HG03457 (cell line): ENCODE data around the gene DTD1.

Source experiments
- ATAC-seq: cut with Tn5 transposase; IDR thresholded peaks from one replicate; pipeline ENCODE4 v1.9.1; 2021; ENCODE audit warnings: moderate number of reproducible peaks; ENCODE audit not compliant: unreplicated experiment

The DTD1 gene

DNA sequence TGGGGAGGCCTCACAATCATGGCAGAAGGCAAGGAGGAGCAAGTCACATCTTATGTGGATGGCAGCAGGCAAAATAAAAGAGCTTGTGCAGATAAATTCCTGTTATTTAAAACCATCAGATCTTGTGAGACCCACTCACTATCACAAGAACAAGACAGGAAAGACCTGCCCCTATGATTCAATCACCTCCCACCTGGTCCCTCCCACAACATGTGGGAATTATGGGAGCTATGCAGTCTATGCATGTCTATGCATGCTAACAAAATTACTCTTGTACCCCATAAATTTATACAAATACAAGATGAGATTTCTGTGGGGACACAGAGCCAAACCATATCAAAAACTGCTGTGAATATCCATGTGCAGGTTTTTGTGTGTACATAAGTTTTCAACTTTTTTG, 200.2 kb downstream of the DTD1 start:
- ATAC-seq: no peak

DNA sequence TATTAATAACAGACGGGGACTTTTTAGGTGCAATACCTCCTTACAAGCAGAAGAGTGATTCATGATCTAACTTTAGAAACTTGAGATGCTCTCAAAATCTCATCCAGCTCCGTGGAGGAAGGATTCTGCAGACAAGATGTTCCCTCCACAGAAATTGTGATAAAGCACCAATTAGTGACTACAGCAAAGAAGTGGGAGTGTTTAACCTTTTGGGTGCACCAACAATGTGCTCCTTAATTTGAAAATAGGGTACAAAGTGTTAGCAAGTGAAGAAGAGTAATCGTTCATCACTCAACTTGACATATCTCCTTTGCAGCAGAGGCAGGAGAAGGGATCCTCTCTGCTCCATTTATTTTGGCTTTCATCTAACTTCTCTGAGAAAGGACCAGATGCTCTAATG, 202.9 kb downstream of the DTD1 start:
- ATAC-seq: no peak

DNA sequence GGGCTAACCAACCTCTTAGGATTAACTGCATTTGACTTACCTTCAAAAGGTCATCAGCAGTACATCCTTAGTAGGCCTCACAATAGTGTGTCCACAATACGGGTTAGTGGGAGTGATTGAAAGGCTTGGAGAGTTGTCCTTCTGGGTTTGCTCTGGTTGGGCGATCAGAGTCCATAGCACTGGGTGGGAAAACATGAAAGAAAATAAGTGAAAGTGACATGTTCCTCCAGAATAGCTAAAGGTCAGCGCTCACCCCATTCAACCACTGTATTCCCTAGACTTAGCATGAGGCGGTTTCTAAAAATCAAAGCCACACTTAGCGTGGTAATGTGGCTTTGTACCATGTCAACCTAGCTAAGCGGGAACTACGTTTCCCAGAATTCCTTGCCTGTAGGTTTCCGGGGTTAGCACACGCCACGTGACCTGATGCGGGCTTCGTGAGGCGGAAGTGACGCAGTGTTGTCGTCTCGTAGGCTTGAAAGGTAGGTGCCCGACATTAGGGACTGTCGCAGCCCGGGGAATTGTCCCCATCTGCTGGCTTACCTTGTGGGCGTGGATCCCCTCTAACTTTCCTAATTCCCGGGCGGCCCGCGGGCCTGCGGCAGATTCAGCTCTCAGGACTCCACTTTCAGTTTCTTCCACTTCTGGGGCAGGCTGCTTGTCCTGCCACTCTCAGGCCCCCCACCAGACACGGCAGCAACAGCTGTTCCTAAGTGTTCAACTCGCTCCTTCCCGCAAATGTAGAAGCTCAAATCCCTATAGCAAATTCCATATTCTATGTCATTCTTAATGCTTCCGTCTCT, 206.0 kb downstream of the DTD1 start:
- ATAC-seq: peak; percentile 95

DNA sequence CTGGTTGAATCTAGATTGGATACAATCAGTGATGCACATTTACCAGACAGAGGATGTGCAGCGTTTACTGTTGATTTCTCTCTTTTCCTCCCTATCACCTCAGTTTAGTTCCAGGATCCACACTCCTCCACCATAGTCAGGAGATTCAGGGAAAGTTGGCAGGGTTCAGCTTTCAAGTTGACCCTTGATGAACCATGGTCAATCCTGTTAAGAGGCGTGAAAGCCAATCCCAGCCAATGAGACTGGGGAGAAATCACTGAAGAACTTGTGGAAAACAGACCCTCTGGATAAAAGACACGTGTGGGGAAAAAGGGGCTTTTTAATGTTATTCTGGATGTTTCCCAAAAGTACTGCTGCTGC, 206.6 kb downstream of the DTD1 start:
- ATAC-seq: no peak

DNA sequence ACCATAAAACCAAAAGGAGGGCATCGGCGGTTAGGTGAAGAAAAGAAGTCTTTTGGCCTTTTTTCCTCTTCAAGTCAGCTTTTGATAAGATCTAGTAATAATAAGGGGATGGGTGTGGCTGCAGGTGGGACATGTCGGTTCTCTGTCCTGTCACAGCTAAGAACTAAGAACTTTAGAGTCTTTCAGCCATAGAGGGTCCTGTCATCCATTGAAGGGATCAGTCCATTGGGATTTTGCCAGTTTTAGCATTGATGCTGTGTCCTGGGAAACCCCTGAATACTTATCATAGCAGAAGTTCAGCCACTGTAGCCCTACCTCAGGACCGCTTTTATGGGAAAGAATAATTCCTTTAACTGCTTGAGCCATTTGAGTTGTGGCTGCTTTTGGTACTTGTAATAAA, 207.5 kb downstream of the DTD1 start:
- ATAC-seq: no peak

DNA sequence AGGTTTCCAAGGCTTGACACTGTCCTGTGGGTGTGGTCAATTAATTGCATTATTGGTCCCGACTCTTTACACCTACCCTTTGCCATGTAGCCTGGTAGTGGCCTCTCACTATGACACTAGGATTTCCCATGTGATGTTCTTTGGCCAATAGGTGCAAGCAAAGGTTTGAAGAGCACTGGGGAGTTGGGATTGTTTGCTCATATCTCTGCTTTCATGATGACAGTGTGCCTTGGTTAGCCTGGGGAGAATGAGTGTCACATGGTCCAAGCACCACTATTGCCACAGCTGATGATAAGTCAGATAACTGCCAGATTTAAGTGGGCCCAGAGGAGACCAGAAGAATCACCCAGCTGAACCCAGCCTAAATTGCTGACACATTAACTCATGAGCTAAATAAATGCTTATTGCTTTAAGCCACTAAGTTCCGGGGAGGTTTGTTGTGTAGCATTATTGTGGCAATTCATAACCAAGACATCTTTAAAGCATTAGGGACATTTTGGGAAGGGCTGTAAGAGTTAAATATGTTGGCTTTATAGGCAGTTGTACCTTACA, 208.5 kb downstream of the DTD1 start:
- ATAC-seq: no peak

DNA sequence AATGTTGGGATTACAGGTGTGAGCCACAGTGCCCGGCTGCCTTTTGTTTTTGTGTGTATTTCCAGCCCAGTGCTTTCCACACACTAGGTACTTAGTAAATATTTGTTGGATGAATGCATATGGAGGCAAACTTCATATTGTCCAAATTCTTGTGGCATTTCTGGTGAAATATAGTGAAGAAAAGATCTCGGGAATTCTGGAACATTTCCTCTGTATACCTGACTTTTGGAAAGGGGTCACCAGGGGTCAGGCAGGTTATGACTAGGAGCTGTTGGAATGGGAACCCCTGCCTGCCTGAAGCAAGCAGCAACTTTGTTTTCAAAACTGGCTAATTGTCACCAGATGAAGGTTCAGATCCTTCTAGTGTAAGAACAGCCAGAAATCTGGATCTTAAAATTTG, 213.7 kb downstream of the DTD1 start:
- ATAC-seq: no peak

DNA sequence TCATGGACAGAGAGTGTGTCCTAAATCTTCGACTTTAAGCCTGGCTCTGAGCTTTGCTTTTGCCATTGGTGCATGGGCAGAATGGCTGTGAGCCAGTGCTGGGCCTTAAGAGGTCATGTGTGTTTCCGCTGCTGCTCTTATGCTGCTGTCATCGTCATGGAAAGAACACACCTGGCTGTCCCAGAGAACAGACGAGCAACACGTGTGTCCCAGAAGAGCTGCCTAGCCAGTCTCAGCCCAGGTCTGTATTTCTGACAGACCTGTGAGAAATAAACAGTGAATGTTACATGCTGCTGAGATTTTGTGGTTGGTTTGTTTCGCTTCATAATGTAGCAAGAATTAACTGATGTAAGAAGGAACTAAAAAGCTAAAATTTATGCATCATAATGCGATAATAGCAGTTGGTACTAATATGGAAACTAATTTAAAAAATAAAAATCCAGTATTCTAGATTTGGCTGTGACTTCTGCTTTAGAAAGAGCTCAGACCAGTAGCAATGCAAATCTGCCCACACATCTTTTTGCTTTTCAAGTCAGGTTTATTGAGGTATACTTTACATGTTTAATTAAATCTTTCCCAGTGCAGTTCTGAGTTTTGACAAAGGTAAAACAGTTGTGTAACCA, 214.3 kb downstream of the DTD1 start:
- ATAC-seq: no peak

DNA sequence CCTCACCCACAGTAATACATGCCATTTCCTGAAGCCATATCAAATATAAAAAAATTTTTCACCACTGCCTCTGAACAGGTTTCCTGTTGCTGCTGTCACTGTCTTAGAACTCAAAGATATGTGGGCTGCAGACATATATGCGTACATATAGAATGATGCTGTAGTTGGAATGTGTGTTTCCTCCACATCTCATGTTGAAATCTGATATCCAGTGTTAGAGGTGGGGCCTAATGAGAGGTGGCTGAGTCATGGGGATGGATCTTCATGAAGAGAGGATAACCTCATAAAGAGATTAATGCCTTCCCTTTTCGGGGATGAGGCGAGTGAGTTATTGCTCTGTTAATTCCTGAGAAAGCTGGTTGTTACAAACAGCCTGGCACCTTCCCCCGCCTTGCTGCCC, 218.0 kb downstream of the DTD1 start:
- ATAC-seq: no peak

DNA sequence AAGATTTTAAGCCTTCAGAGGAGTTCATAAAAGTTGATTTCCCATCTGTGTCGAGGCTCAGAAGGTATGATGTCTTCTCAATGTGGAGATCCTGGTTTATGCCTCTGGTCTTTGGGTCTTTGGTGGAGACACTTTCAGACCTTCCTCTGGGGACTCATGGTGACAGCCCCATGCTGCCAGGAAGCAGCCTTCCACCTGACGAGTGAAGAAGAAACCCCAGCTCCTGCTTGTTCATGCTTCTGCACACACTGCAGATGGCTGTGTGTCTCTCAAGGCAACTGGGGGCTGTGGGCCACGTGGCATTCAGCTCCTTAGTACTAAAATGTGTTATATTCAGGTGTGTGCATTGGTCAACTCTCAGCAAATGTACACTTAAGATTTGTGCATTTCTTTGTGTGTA, 220.9 kb downstream of the DTD1 start:
- ATAC-seq: no peak

DNA sequence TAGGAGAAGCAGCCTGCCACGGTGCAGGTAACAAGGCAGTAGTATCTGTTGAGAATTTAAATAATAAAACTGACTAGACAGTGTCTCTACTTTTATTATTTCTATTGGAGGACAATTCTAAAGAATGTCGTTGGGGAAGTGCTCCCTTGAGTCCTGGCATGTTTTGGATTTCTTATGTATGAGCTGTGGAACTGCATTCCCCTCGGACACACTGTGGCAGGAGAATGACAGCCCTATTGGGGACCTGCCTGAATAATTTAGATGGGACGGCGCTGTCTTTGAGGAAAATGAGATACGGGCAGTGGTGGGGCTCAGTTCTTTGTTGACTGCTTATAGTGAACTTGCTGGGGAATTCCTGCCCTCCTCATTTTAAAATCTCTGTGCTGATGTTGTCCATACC, 223.3 kb downstream of the DTD1 start:
- ATAC-seq: no peak

DNA sequence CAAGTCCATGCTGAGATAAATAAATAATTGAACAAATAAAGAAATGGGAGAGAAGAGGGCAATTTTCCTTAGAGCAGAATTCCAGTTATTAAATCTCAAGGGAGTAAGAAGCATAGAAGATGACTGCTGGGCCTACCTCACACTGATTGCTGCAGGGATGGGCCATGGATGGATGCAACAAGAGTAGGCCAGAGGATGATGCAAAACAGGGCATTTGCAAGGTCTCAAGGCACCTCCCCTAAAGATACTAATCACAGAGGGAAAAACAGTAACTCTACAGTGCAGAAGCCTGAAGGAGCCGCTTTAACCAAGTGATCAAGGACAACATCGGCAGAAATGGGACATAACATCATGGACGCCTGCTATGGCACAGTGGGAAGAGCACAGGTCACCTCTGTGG, 224.1 kb downstream of the DTD1 start:
- ATAC-seq: no peak

DNA sequence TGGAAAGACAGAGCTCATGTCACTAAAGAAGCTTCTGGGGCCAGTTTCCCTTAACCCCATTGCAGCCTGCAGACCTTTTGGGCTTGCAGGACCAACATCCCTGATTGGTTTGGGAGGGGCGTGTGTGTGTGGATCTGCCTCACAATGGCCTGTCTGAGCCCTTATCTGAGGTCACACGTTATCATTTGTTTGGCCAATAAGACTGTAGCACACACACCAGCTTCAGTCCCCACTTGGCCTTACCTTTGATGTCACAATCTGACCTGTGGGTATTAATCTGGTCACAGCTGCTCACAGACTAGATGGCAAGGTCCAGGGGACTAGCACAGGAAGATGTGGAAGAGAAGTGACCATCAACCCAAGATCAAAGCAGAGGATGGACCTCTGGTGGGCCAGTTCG, 225.6 kb downstream of the DTD1 start, which contains the start of gene SCP2D1:
TSS of gene SCP2D1 (plus strand) at position 301 of the 400 bp plus-strand sequence. CDS start at position 334, 33 bp downstream.
- ATAC-seq: no peak

DNA sequence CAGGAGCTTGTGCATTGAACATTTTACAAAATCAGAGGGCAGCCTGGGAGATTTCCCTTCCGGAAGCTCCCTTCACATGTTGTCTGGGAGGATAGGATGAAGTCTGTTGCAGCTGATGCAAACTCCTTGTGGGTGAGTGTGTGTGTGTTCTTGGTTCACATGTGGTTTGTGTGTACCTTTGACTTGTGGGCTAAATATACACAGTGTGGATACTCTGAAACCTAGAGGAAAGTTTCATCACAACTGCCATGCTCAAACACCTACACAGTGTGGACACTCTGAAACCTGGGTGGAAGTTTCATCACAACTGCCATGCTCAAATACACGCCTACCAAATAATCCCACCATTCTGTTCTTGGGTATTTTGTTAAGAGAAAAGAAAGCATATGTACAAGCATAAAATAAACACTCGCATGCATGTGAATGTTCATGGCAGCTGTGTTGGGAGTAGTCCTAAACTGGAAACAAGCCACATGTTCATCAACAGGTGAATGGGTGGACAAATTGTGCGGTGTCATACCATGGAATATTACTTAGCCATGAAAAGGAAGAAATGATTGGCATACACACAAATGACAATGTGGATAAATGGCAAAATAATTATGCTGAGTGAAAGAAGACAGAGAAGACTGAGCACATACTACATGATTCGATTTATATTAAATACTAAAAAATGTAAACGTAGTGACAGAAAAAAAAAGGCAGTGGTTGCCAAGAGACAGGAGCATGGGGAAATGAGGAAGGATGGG, 227.5 kb downstream of the DTD1 start:
- no peak for ATAC-seq
